ENCODE data around the gene SLAMF8.

Gene SLAMF8

DNA sequence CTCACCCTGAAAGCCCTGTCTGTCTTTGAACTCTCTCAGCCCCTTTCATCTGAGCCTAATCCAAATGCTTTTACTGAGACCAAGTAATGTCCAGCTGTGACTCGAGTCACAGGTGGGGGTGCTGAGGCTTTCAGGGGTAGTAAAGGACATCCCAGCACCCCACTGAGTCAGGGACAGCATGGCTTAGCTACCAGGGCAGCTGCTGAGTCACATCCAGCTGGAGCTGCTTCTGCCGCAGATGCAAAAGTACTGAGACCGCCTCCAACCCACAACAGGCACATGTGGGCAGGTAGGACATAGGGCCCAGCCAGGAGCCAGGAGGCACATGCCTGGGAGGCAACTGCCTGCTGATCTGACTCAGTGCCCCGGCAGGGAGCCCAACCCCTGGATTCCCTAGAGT is 42.5 kb downstream of the SLAMF8 start:
- DNase-seq (ENCODE audit: low read depth in 2 of 2) = no peak

DNA sequence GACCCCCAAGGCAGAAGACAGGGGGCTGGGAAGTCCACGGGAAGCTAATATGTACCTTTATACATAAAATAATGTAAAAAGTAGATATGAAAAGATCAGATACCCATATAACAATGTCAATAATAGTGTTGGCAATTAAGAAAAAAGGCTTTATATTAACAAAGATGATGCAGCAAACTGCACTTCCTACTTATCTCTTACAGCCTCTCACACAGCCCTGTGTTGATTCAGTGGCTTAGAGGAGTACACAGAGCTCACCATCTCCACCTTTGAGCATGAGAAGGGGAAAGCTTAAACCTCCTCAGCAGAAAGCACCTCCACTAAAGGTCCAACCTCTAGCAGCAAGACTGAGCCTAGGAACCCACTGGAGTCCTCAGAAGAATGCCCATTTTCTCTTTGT is 42.9 kb downstream of the SLAMF8 start:
- no peak for DNase-seq (ENCODE audit: low read depth in 2 of 2)

GRCh38 chr1:159870704-159871103 is 44.0 kb downstream of the SLAMF8 start:
- no peak for DNase-seq (ENCODE audit: low read depth in 2 of 2)

DNA sequence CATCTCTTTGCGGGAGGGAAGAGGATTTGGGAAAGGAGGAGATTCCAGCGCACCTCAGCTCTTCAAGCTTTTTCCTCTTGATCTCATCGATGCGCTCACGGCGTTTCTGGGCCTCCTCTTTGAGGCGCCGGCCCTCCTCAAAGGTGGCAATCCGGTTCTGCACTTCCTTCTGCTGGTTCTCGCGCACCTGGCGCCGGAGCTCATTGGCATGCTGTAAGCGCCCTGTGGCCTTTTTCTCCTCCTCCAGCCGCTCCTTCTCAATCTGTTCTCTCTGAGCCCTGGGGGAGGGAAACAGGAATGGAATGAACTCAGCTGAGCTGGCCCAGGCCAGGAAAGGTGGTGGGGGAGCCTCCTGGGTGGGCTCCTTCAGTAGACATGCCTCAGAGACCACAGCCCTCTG is 46.2 kb downstream of the SLAMF8 start:
- no peak for DNase-seq (ENCODE audit: low read depth in 2 of 2)

DNA sequence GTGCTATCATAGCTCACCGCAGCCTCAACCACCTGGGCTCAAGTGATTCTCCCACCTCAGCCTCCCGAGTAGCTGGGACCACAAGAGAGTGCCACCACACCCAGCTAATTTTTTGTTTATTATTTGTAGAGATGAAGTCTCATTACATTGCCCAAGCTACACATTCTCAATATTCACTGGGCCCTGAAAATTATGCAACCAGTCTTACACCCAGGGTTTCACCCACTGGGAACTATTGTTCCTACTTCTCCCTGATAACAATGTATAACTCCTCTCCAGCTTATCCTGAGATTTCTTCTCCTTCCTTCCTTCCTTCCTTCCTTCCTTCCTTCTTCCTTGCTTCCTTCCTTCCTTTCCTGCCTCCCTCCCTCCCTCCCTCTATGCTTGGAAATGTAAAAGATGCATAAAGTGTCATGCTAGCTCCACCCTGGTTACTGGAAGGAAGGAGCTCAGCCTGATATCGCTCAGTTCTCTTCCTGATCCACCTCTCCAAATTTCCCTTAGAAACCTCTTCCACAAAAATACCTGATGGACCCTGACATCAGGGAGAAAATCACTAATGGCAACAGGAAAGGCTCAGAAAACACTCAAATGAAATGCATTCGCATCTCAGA is 47.0 kb downstream of the SLAMF8 start:
- no peak for DNase-seq (ENCODE audit: low read depth in 2 of 2)

DNA sequence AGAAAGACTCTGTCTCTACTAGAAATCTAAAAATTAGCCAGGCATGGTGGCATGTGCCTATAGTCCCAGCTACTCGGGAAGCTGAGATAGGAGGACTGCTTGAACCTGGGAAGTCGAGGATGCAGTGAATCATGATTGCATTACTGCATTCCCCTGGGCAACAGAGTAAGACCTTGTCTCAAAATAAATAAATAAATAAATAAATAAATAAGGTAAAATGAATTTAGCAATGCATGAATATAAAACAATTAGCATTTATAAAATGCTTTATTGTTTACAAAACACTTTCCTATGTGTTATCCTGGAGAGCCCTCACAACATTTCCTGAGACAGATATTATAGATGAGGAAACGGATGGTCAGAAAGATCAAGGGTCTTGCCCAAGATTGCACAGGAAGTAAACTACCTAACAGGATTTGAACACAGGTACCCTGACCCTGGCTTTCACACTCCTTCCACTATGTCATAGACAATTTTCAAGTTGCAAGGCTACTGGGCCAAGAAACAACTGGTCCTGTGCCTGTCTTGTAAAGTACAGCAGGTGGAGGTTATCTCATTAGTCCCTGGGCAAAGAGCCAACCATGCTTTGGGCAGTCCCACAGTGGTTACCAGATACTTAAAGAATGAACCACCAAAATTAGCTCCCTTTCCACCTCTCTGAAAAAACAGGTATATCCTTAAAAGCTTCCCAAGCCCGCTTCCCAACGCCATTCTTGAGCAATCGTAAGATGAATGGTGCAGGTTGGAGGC is 51.2 kb downstream of the SLAMF8 start:
- DNase-seq (ENCODE audit: low read depth in 2 of 2) = no peak

- DNase-seq (ENCODE audit: low read depth in 2 of 2) = no peak
Observed at GRCh38 chr1:159879136-159879535, 52.5 kb downstream of the SLAMF8 start.

- no peak for DNase-seq (ENCODE audit: low read depth in 2 of 2)
Observed at GRCh38 chr1:159879977-159880376, 53.3 kb downstream of the SLAMF8 start.

DNA sequence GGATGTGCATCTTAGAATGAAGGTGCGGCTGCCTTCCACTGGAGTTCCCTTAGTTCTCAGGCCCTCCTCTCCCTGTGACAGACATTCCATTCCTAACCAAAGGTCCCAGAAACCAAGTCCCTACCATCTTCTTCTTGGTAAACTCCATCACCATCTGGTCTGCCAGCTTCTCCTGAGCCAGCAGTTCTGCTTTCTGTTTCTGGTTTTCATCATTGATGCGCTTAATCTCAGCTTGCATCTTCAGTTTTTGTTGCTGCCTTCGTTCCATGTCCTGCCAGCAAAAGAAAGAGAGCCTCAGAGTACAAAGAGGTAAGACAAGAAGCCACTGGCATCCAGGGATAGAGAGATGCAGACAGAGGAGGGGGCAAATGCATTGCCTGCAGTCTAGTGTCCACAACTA is 53.8 kb downstream of the SLAMF8 start:
- DNase-seq (ENCODE audit: low read depth in 2 of 2) = no peak

DNA sequence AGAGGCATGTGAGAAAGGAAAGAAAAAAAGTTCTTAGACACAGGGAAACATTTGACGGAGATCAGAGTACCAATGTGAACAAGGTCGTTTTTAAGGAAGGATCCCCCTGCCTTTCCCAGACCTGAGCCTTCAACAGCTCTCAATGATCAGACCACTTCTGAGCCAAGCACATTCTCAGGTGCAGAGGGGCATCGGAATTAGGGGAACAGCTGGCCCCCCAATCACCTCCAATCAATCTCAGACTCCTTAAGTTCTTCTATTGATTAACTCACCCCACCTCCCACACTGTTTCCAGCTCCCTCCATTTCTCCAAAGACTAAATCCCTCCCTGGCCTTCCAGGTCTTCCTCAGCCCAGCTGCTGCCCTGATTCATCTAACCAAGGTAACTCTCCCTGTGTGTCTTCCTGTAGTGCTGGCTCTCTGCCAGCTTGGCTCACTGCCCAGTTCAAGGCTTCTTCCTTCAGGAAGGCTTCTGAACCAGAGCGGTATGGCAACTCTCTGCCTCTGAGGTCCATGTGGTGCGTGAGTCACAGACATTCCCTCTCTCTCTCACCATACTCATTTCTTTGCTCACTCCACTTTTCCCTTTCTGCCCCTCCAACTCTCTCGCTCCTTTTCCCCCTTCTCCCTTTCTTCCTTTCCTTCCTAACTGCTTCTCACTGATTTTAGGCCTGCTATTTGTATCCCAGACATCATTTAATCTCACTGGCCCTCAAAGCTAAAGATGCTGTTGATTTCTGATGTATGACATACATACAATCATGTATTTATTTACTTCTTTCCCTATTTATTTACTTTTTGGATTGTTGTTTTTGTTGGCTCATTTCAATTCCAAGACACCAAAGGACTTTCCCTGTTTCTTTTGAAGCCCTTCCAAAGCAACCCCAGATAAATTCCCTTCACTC is 55.2 kb downstream of the SLAMF8 start:
- no peak for DNase-seq (ENCODE audit: low read depth in 2 of 2)

GRCh38 chr1:159882527-159882862 is 55.8 kb downstream of the SLAMF8 start:
- no peak for DNase-seq (ENCODE audit: low read depth in 2 of 2)

- DNase-seq (ENCODE audit: low read depth in 2 of 2) = no peak
Observed at GRCh38 chr1:159883134-159883533, 56.5 kb downstream of the SLAMF8 start.

DNA sequence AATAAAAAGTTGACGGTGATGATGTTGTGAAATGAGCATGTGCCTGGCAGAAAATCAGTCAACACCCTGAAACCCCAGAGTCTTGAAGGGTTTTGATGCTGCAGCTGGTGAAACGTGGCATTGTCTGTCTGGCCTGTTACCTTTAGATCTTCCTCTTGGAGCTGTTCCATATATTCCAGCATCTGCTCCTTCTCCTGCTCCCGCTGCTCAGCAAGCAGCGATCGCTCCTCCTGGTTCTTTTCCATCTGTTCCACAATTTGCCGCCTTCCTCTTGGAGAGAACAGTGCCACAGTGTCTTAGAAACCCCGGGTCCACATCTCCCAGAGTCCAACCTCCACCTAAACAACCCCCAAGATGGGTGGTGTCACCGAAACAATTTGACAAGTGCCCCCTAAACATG is 57.6 kb downstream of the SLAMF8 start:
- DNase-seq (ENCODE audit: low read depth in 2 of 2) = no peak

Data from stimulated activated CD8-positive, alpha-beta memory T cell treated with anti-CD3 and anti-CD28 coated beads, Interleukin-2, amount 100 ng/mL, for 1 hour (primary cell).